Measurements from ENCODE around the gene CCR9.

GRCh38 chr3:45841420-45841756, 45.0 kb upstream of the CCR9 start:
- TF ChIP-seq CTCF (conservative IDR thresholded peaks at IDR 0.05; ENCODE audit: low read depth, low read length) (no peak), EZH2 (IDR thresholded peaks at IDR 0.05; ENCODE audit: borderline replicate concordance, low read depth, low read length, poor library complexity, severe bottlenecking) (no peak)

All from A673 (cell line).